ENCODE data around the gene MRPL40.

The MRPL40 gene

GRCh38 chr22:19469421-19469820 is 37.1 kb downstream of the MRPL40 start:
- peaks cover 12% of the 10 kb centered on the region for H3K4me1 Mint-ChIP-seq
- CTCF ChIA-PET, result interaction anchor here (1.1 to 1.9 kb wide), 2 partner anchors 8 to 18 kb away, joined by 3 to 4 read pairs; no protein-coding TSS in a partner anchor
- no peak overlapping the region for H3K4me3 Mint-ChIP-seq
- DNase-seq, result no peak
- no peak overlapping the region for H3K27ac Mint-ChIP-seq
- H3K9me3 Mint-ChIP-seq, result no peaks in the 10 kb centered on the region
- peaks cover 64% of the 10 kb centered on the region for H3K36me3 Mint-ChIP-seq
- H3K27me3 Mint-ChIP-seq, result no peaks in the 10 kb centered on the region

- no peaks in the 10 kb centered on the region for H3K9me3 Mint-ChIP-seq
- no peaks in the 10 kb centered on the region for H3K27me3 Mint-ChIP-seq
- no peak overlapping the region for H3K27ac Mint-ChIP-seq
- DNase-seq, result no peak
- CTCF ChIA-PET, result interaction anchor here (1.9 kb wide), 1 partner anchor 19 kb away, joined by 4 read pairs; no protein-coding TSS in a partner anchor
- no peak overlapping the region for H3K4me3 Mint-ChIP-seq
- H3K36me3 Mint-ChIP-seq, result peaks cover 62% of the 10 kb centered on the region
- H3K4me1 Mint-ChIP-seq, result peaks cover 6% of the 10 kb centered on the region
These were observed 37.7 kb downstream of the MRPL40 start for GRCh38 chr22:19470010-19470409.

GRCh38 chr22:19471572-19471971 is 39.2 kb downstream of the MRPL40 start:
- Mint-ChIP-seq H3K36me3 (peaks cover 61% of the 10 kb centered on the region), H3K27ac (peak overlapping the region; percentile 60), H3K9me3 (no peaks in the 10 kb centered on the region), H3K27me3 (no peaks in the 10 kb centered on the region), H3K4me1 (peaks cover 8% of the 10 kb centered on the region), H3K4me3 (no peak overlapping the region)
- CTCF ChIA-PET, result no interaction called here
- no peak for DNase-seq

GRCh38 chr22:19472233-19472632 is 39.9 kb downstream of the MRPL40 start:
- peaks cover 11% of the 10 kb centered on the region for H3K4me1 Mint-ChIP-seq
- H3K9me3 Mint-ChIP-seq, result no peaks in the 10 kb centered on the region
- no peaks in the 10 kb centered on the region for H3K27me3 Mint-ChIP-seq
- H3K27ac Mint-ChIP-seq, result no peak overlapping the region
- CTCF ChIA-PET, result interaction anchor here (1.3 kb wide), 1 partner anchor 293 kb away, joined by 3 read pairs; no protein-coding TSS in a partner anchor
- H3K4me3 Mint-ChIP-seq, result no peak overlapping the region
- DNase-seq, result no peak
- peaks cover 58% of the 10 kb centered on the region for H3K36me3 Mint-ChIP-seq

GRCh38 chr22:19473578-19473977 is 41.2 kb downstream of the MRPL40 start:
- Mint-ChIP-seq H3K36me3 (peaks cover 45% of the 10 kb centered on the region), H3K4me1 (peaks cover 20% of the 10 kb centered on the region), H3K27ac (no peak overlapping the region), H3K9me3 (no peaks in the 10 kb centered on the region), H3K27me3 (no peaks in the 10 kb centered on the region), H3K4me3 (no peak overlapping the region)
- CTCF ChIA-PET, result interaction anchor here (0.8 to 1.3 kb wide), 4 partner anchors 13 to 294 kb away, joined by 3 to 4 read pairs (median 3); no protein-coding TSS in a partner anchor
- no peak for DNase-seq

- Mint-ChIP-seq H3K27me3 (no peaks in the 10 kb centered on the region), H3K4me3 (no peak overlapping the region), H3K36me3 (peaks cover 36% of the 10 kb centered on the region), H3K4me1 (peaks cover 33% of the 10 kb centered on the region), H3K27ac (no peak overlapping the region), H3K9me3 (no peaks in the 10 kb centered on the region)
- DNase-seq, result no peak
- CTCF ChIA-PET, result no interaction called here
These were observed 43.7 kb downstream of the MRPL40 start for GRCh38 chr22:19476023-19476422.

- Mint-ChIP-seq H3K27ac (peak overlapping the region; percentile 91), H3K36me3 (peaks cover 28% of the 10 kb centered on the region), H3K9me3 (no peaks in the 10 kb centered on the region), H3K27me3 (no peaks in the 10 kb centered on the region), H3K4me3 (peak overlapping the region; percentile 99), H3K4me1 (peaks cover 34% of the 10 kb centered on the region)
- CTCF ChIA-PET, result interaction anchor here (0.7 to 3.0 kb wide), 11 partner anchors 8 to 370 kb away, joined by 3 to 14 read pairs (median 4); partner anchors contain the start of genes C22orf39 and SLC25A1
- DNase-seq, result no peak
These were observed 45.1 kb downstream of the MRPL40 start for GRCh38 chr22:19477321-19478044.

- Mint-ChIP-seq H3K9me3 (no peaks in the 10 kb centered on the region), H3K27ac (peak overlapping the region; percentile 91), H3K36me3 (peaks cover 29% of the 10 kb centered on the region), H3K4me1 (peaks cover 37% of the 10 kb centered on the region), H3K27me3 (no peaks in the 10 kb centered on the region), H3K4me3 (peak overlapping the region; percentile 99)
- peak; percentile 45 for DNase-seq
- CTCF ChIA-PET, result interaction anchor here (0.7 to 3.0 kb wide), 12 partner anchors 9 to 370 kb away, joined by 3 to 14 read pairs (median 4); partner anchors contain the start of genes C22orf39 and SLC25A1
These were observed 45.9 kb downstream of the MRPL40 start for GRCh38 chr22:19478045-19478900.

GRCh38 chr22:19478901-19479354 is 46.6 kb downstream of the MRPL40 start, which contains the start of gene UFD1:
UFD1 (minus strand) TSS chr22:19479193; CDS start chr22:19479085, 108 bp downstream.
- Mint-ChIP-seq H3K36me3 (peaks cover 29% of the 10 kb centered on the region), H3K4me1 (peaks cover 39% of the 10 kb centered on the region), H3K9me3 (no peaks in the 10 kb centered on the region), H3K27ac (peak within 1 kb of the TSS; percentile 98), H3K4me3 (peak within 1 kb of the TSS; percentile 99), H3K27me3 (no peaks in the 10 kb centered on the region)
- peak; percentile 89 for DNase-seq
- CTCF ChIA-PET, result interaction anchor here (0.7 to 3.0 kb wide), 4 partner anchors 14 to 299 kb away, joined by 3 to 14 read pairs (median 6); no protein-coding TSS in a partner anchor

GRCh38 chr22:19479355-19480172 is 47.2 kb downstream of the MRPL40 start, which contains the start of gene CDC45:
CDC45 (plus strand) TSS chr22:19479920; CDS start chr22:19479969, 49 bp downstream.
- Mint-ChIP-seq H3K27me3 (no peaks in the 10 kb centered on the region), H3K4me3 (peak within 1 kb of the TSS; percentile 99), H3K4me1 (peaks cover 39% of the 10 kb centered on the region), H3K9me3 (no peaks in the 10 kb centered on the region), H3K27ac (peak within 1 kb of the TSS; percentile 98), H3K36me3 (peaks cover 29% of the 10 kb centered on the region)
- peak; percentile 98 for DNase-seq
- CTCF ChIA-PET, result interaction anchor here (1.3 to 3.0 kb wide), 3 partner anchors 15 to 152 kb away, joined by 4 to 14 read pairs (median 8); no protein-coding TSS in a partner anchor

GRCh38 chr22:19480173-19480568 is 47.8 kb downstream of the MRPL40 start:
- peak overlapping the region; percentile 98 for H3K27ac Mint-ChIP-seq
- peaks cover 39% of the 10 kb centered on the region for H3K4me1 Mint-ChIP-seq
- peak overlapping the region; percentile 99 for H3K4me3 Mint-ChIP-seq
- no peaks in the 10 kb centered on the region for H3K9me3 Mint-ChIP-seq
- H3K36me3 Mint-ChIP-seq, result peaks cover 34% of the 10 kb centered on the region
- no peaks in the 10 kb centered on the region for H3K27me3 Mint-ChIP-seq
- CTCF ChIA-PET, result interaction anchor here (1.3 kb wide), 1 partner anchor 152 kb away, joined by 4 read pairs; no protein-coding TSS in a partner anchor
- no peak for DNase-seq

GRCh38 chr22:19480789-19481188 is 48.4 kb downstream of the MRPL40 start:
- CTCF ChIA-PET, result no interaction called here
- Mint-ChIP-seq H3K27me3 (no peaks in the 10 kb centered on the region), H3K9me3 (no peaks in the 10 kb centered on the region), H3K27ac (no peak overlapping the region), H3K4me1 (peaks cover 36% of the 10 kb centered on the region), H3K36me3 (peaks cover 29% of the 10 kb centered on the region), H3K4me3 (peak overlapping the region; percentile 99)
- no peak for DNase-seq

- no peak overlapping the region for H3K4me3 Mint-ChIP-seq
- H3K4me1 Mint-ChIP-seq, result peaks cover 27% of the 10 kb centered on the region
- CTCF ChIA-PET, result no interaction called here
- H3K27me3 Mint-ChIP-seq, result no peaks in the 10 kb centered on the region
- peaks cover 32% of the 10 kb centered on the region for H3K36me3 Mint-ChIP-seq
- DNase-seq, result no peak
- H3K9me3 Mint-ChIP-seq, result no peaks in the 10 kb centered on the region
- no peak overlapping the region for H3K27ac Mint-ChIP-seq
These were observed 50.0 kb downstream of the MRPL40 start for GRCh38 chr22:19482297-19482696.
